GM21515 (cell line): ENCODE results near the gene RLN2.
"Not testable (repeated sequence)": the region's sequence is repeated elsewhere in the genome, so short reads cannot be mapped to it uniquely, and the experiment has no call there.

ENCODE experiments used
- ATAC-seq: cut with Tn5 transposase; IDR thresholded peaks from one replicate; pipeline ENCODE4 v1.9.1; 2021; ENCODE audit not compliant: unreplicated experiment

Gene RLN2, protein sequence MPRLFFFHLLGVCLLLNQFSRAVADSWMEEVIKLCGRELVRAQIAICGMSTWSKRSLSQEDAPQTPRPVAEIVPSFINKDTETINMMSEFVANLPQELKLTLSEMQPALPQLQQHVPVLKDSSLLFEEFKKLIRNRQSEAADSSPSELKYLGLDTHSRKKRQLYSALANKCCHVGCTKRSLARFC

DNA sequence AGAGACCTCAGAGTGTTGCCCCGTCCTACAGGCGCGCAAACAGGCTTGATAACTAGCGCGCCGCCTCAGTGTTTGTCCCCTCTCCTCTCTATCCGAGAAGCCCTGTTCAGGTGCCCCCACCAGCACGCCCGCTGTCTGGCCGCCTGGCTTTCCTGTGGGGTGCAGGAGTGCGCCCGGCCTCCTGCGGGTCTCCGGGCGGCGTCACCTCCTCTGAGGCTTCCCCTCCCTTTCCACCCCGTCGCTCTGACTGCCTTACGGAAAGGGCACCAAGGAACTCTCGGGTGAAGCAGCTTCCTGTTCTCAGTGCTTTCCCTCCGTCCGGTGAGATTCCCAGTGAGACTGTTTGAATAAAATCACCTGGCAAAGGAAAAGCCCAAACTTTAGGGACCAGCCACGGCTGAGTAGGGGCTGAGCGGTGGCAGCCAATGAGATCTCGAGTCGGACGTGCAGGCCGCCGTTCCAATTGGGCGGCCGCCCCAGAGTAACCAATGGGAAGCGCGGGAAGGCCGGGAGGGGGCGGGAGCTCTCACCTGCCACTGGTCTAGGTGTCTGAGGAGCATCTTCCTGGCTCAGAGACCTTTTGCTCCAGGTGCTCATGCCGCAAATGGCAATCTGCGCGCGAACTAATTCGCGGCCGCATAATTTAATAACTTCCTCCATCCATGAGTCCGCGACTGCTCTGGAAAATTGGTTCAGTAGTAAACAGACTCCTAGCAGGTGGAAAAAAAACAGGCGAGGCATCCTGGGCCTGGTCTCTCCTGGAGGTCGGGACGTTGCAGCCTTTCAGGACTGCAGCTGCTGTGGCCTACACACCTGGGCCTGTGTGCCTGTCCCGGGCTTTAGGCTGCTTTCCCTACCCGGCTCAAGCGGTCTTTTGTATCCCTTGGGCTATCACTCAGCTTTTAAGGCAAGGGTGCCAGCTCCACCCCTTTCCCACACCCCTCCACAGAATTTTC lies at the start of gene RLN2:
TSS of gene RLN2 (minus strand) at position 877 of the 956 bp plus-strand sequence. CDS start at position 741, 136 bp downstream.
- peak; percentile 100 for ATAC-seq

DNA sequence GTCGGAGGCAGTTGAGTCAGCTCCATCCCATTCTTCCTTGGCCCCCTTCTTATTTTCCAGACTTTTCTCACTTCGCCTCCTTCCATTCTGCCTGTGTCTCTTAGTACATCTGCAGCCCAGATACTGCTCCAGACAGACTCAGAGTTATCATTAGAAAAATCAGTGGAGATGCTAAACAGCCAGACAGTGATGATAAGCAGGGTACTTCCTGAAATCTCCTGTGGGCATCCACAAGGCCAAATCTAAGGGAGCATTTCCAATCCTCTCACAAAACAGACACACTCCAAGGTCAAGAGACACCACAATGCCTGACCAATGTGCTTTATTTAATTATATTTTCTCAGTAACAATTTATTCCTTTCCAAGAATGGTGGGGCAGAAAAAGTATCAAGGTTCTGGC lies 49.7 kb upstream of the RLN2 start:
- ATAC-seq, result no peak

DNA sequence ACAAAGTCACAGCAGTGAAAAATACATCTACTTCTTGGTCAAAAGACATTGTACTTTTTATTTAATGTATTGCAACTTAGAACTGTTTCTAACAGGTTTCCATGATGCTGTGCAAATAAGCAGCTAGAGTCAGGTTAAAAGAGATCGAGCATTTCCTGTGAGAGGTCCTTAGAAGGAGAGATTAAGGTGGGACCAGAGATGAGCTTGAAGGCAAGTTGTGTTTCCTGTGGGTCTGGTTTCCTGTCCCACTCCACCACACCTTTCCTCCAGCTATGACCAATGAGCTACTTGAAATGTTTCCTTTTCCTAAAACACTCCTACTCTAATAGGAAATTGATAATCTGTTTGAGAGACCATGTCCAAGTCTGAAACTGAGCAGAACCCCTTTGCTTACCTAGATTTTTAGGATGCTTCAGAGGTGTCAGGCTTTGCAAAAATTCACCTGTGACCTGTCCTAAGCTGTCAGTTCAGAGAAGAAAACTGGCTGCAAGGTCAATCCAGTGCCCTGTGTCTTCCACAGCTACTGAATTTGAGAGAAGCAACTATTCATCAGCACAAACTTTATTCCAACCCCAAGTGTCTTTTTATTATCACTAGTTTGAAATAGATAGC lies 48.2 kb upstream of the RLN2 start:
- ATAC-seq, result no peak

DNA sequence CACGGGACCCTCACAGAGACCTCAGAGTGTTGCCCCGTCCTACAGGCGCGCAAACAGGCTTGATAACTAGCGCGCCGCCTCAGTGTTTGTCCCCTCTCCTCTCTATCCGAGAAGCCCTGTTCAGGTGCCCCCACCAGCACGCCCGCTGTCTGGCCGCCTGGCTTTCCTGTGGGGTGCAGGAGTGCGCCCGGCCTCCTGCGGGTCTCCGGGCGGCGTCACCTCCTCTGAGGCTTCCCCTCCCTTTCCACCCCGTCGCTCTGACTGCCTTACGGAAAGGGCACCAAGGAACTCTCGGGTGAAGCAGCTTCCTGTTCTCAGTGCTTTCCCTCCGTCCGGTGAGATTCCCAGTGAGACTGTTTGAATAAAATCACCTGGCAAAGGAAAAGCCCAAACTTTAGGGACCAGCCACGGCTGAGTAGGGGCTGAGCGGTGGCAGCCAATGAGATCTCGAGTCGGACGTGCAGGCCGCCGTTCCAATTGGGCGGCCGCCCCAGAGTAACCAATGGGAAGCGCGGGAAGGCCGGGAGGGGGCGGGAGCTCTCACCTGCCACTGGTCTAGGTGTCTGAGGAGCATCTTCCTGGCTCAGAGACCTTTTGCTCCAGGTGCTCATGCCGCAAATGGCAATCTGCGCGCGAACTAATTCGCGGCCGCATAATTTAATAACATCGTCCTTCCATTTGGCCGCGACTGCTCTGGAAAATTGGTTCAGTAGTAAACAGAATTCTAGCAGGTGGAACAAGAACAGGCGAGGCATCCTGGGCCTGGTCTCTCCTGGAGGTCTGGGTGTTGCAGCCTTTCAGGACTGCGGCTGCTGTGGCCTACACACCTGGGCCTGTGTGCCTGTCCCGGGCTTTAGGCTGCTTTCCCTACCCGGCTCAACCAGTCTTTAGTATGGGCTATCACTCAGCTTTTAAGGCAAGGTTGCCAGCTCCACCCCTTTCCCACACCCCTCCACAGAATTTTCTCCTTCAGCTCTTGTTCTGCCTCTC lies 34.8 kb upstream of the RLN2 start, which contains the start of gene RLN1:
TSS of gene RLN1 (minus strand) at position 885 of the 990 bp plus-strand sequence. CDS start at position 755, 130 bp downstream.
- ATAC-seq, result peak; percentile 100

DNA sequence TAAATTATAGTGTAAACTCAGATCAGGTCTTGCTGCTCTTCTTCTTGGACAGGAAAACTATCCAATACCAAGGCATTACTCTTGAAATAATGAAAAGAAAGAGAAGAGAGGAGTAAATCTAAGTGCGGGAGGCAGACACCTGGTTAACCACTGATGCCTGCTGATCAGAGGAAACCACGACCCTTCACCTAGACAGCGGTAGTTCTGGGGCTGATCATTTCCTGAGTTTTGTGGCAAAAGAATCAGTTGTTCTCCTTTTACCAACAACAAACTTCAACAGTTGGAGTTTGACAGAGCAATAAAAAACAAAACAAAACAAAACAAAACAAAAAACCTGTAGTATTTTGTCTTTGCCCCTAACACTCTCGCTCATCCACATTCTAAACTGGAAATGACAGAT lies 32.2 kb upstream of the RLN2 start:
- no peak for ATAC-seq

DNA sequence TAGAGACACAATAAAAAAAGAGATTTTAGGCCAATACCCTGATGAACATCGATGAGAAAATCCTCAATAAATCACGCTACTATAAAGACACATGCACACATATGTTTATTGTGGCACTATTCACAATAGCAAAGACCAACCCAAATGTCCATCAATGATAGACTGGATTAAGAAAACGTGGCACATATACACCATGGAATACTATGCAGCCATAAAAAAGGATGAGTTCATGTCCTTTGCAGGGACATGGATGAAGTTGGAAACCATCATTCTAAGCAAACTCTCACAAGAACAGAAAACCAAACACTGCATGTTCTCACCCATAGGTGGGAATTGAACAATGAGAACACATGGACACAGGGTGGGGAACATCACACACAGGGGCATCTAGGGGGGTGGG lies 26.8 kb upstream of the RLN2 start:
- not testable (repeated sequence) for ATAC-seq

- no peak for ATAC-seq
Observed at GRCh38 chr9:5326893-5327548, 22.5 kb upstream of the RLN2 start.

DNA sequence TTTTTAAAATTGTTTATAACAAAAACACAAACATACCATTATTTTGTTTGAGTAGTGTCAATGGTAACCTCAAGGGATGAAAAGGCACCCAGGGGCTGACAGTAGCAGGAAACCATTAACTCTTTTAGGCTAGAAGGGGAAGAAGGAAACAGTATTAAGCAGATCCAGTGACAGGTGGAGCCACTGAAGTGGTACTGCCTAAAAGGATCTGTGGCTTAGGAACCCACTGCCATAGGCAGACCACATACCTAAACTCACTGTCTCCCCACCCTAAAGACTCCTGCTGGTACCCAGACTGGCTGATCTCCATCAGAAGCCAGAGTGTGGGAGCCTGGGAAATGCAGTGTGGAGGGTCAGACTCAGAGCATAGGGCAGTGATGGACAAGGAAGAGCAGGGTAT lies 21.7 kb upstream of the RLN2 start:
- no peak for ATAC-seq

DNA sequence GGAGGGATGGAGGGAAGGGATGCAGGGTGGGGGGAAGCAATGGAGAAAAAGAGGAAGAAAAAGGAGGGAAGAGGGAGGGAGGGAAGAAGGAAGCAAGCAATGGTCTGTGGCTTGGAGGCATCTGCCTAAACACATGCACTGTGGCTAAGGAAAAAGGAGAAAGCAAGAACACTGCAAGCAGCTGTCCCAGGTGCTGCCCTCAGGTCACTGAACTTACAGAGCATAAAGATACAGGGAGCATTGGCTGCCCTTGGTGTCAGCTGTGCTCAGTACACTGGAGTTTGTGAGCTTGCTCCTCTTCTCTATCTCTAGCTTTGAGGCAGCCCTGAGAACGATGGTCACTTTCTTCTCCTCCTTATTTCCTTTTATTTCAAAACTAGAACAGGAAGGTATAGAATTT lies 17.1 kb upstream of the RLN2 start:
- not testable (repeated sequence) for ATAC-seq

DNA sequence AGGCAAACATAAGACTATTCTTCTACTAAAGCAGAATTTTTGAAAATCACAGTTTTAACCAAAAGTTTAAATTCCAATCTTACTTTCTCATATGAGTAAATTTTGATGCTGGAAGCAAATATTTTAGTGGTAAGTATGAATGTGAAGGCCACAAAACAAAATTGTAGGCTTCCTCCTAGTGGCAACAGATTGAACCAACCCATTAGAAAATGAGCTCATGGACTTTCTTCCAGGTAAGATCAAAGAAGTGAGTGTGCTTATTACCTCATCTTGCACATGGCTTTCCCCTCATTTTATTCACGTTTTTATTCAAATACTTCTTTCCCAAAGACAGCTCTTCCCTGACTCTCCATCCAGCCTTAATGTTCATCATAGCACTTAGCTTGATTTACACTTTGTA lies 16.5 kb upstream of the RLN2 start:
- ATAC-seq, result no peak

- not testable (repeated sequence) for ATAC-seq
Observed at GRCh38 chr9:5316406-5316805, 11.9 kb upstream of the RLN2 start.

DNA sequence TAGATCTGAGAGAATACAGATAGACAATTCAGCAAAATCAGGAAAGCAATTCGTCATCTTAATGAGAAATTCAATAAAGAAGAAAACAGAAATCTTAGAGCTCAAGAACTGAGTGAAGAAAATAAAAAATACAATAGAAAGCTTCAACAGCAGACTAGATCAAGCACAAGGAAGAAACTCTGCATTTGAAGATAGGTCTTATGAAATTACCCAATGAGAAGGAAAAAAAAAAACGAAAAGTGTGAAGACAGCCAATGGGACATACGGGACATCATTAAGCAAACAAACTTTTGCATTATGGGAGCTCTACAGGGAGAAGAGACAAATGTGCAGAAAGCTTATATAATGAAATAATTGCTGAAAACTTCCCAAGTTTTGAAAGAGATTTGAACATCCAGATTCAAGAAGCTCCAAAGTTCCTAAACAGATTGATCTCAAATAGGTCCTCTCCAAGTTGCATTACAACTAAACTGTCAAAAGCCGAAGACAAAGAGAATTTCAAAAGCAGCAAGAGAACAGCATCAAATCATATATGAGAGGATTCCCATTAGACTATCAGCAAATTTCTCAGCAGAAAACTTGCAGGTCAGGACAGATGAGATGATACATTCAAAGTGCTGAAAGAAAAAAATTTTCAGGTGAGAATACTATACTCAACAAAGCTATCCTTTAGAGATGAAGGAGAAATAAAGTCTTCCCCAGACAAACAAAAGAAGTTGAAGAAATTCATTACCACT lies 10.8 kb upstream of the RLN2 start:
- no peak for ATAC-seq

GRCh38 chr9:5310851-5311250 lies 6.3 kb upstream of the RLN2 start:
- ATAC-seq, result no peak

DNA sequence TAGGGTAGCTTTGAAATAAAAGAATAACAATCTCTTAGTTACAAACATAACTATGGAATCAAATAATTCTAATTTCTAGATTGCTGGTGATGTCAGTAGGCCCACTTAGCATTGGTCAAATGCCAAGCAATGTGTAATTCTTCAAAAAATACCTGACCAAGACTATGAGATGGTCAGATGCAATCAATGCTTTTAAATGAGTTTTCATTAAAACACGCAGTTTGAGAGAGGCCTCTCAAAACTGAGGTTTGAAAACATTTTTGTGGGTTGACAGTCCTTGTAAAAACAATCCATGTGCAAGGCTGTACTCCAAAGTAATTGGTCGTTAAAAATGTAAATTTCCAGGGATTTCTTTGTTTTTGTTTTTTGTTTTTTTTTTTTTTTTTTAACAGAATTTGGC lies 1.2 kb upstream of the RLN2 start:
- ATAC-seq, result no peak

GRCh38 chr9:5301544-5301943 lies 3.0 kb downstream of the RLN2 start:
- ATAC-seq, result no peak

DNA sequence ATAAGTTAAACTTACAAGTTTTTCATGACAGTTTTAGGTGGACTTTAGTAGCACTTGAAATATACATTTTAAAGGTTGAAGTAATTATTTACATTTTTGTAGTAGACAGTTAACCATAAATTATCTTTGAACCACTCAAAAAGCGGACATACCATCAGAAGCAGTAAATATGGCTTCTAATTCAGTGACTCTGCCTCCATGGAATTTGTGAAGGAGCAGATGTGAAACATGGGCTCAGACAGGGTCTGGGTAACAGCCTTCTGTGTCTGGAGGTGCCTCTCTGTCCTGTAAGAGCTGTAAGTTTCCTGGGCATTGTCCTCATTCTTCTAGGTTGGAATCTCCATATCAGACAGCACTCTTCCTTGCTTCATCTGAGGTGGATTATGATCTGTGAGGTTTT lies 12.4 kb downstream of the RLN2 start:
- ATAC-seq, result no peak

DNA sequence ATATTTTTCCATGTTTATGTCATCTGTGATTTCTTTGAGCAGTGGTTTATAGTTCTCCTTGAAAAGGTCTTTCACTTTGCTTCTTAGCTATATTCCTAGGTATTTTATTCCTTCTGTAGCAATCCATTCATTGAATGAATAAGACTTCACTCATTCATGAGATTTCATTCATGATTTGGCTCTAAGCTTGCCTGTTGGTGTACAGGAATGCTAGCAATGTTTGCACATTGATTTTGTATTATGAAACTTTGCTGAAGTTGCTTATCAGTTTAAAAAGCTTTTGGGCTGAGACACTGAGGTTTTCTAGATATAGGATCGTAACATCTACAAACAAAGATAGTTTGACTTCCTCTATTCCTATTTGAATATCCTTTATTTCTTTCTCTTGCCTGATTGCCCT lies 15.9 kb downstream of the RLN2 start:
- ATAC-seq, result no peak

GRCh38 chr9:5286262-5286661 lies 18.3 kb downstream of the RLN2 start:
- no peak for ATAC-seq

DNA sequence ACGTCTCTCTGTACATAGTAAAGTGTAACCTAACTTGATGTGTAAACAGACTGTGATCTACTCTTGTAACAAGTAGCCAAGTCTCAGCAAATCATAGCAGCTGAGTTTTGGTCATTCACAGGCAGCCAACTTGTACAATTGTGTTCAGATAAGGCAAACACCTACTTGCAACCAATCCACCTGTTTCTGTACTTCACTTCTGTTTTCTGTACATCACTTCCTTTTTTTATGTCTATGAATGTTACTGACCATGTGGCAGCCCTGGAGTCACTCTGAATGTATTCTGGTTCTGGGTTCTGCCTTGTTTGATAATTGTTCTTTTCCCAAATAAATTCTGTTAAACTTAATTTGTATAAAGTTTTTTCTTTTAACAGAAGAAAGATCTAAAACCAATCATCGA lies 26.0 kb downstream of the RLN2 start:
- peak; percentile 58 for ATAC-seq
